HG03039 (cell line): ENCODE measurements around the gene CDX1.

Source experiments
- ATAC-seq: cut with Tn5 transposase; IDR thresholded peaks from one replicate; pipeline ENCODE4 v1.9.1; 2021; ENCODE audit warnings: mild to moderate bottlenecking, moderate library complexity; ENCODE audit not compliant: unreplicated experiment

CDX1 gene

GRCh38 chr5:150166650-150167511 lies at the start of gene CDX1:
Gene CDX1, plus strand, starts transcription at chr5:150166778. Its CDS starts 99 bp downstream, at chr5:150166877.
- ATAC-seq: no peak

DNA sequence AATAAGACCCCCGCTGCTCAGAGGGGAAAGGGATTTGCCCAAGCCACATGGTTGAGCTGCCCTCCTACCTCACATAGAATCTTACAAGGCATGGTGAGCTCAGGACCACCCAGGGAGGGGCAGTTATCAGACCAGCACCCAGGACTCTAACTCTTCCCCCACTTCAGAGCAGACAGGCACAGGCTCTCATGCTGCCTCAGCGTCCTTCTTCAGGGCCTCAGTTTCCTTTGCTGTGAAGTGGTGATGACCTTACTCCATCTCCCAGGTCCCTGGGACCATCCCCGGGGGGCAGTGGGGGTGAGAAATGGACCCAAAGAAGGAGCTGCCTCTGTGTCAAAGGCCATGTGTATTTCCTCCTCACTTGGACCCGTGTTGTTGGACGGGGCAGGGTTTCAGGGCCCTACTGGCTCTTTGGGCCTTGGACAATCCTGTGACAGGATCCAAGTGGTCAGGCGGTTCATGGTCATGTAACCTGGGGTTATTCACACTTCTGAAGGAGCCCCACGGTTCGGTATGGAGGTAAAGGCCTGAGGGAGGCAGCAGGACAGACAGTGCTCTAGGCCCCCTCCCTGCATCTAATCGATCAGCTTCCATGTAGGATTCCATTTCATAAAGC lies 48.5 kb upstream of the CDX1 start:
- ATAC-seq: no peak

DNA sequence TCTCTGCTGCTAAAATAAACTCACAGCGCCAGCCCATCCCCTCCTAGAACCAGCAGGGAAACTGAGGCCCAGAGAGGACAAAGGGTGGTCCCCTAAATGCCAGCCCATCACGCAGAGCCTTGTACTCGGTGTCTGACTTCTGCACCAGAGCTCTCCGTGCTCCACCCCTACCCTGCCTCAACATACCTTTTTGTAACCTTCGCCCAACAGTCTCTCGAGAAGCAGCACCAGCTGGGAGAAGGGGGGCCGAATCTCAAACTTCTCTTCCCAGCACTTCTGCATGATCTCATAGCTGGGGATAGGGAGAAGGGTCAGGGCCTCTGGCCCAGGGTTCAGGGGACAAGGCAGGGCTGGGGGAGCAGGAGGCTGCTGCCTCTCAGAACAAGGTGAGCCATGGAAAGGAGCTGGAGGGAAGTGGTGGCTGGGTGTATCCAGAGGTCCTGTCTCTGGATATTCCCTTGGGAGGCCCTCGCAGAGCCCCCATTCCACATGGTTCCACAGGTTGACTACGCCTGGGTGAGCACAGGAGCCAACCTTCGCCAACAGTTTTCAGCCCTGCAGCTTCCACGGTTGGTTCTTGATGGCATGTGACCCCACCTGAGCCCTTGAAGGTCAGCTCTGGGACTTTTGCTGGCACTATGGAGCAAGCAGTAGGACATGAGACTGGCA lies 47.9 kb upstream of the CDX1 start:
- ATAC-seq: no peak

DNA sequence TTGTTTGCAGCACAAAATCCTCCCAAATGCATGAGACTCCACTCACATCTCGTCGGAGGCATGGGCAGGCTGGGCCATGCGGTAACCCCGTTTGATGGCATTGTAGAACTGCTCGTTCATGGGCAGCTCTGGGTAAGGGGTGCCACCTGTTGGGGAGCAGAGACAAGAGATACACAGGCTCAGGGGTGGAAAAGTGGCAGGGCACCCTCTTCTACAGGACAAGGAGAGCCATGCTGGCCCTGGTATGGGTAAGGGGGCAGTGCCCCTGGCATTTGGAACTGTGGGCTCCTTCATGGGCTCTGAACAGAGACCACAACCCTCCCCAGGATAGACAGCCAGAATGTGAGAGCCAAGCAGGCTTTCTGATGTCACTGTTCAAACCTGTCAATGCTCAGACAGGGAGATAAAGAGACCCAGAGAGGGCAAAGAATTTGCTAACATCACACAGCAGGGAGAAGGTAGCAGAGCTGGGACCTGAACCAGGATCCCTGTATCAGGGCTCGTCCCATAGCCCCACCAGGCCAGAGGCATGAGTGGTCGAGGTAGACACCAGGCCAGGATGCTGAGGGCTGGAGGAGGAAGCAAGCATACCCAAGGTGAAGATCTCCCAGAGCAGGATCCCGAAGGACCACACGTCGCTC lies 47.0 kb upstream of the CDX1 start:
- no peak for ATAC-seq

DNA sequence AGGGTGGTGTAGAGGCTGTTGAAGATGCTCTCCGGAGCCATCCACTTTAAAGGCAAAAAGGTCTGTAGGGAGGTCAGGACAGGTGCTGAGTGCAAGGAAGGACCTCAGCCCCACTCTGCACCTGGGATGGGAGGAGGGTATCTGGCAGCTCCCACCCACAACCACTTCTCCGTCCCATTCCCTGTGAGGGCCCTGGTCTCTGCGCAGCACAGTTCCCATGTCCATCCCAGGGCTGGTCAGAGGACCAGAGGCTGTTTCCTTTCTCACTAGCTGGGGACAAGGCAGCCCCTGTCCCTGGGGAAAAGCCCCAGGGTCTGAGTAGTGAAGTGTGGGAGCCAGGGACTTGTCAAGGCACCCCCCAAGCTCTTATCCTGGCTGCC lies 46.5 kb upstream of the CDX1 start:
- no peak for ATAC-seq

- ATAC-seq: no peak
Observed at GRCh38 chr5:150120617-150121447, 45.7 kb upstream of the CDX1 start.

DNA sequence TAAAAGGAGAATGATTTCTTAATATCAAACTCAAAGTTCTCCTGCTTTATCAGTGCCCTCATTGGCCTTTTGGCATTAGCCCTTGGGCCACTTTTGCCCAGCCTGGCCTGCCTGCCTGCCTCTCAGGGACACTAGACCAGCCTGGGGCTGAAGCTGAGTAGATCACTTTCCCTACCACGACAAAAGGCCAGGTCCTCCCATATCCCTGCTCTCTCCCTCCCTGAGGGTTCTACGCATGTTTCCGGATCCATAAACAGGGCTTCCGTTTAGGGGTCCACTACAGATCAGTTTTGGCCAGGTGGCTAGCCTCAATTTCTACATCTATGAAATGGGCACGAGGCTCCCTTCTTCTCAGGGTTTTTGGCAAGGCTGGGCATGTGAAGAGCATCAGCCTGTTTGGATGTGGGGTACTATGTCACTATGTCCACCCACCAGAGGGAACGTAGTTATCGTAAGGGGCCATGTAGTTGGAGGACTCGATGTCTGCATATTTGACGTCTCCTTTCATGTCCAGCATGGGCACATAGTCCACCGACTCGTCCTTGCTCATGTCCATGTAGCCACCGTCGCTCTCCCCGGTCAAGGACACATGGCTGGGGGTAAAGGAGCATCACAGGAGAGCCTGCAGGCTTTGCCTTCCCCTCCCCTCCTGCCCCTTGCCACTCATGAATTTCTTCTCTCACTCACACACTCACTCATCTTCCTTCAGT lies 45.0 kb upstream of the CDX1 start:
- no peak for ATAC-seq

DNA sequence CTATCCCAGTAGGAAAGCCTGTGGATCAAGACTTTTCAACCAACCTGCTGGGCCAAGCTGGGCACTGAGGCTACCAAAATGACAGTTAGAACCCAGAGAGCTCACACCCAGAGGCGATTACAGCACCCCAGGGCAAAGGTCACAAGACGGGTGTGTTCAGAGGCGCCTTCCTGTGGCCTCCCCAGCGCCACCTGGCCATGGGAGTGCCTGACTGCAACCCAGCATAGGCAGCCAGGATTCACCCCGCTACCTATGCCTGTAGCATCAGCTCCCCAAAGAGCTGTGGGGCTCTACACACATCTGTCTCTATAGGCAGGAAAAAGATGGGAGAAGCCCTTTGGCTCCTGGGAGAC lies 44.4 kb upstream of the CDX1 start:
- ATAC-seq: no peak

- ATAC-seq: no peak
Observed at GRCh38 chr5:150122536-150123481, 43.8 kb upstream of the CDX1 start.

DNA sequence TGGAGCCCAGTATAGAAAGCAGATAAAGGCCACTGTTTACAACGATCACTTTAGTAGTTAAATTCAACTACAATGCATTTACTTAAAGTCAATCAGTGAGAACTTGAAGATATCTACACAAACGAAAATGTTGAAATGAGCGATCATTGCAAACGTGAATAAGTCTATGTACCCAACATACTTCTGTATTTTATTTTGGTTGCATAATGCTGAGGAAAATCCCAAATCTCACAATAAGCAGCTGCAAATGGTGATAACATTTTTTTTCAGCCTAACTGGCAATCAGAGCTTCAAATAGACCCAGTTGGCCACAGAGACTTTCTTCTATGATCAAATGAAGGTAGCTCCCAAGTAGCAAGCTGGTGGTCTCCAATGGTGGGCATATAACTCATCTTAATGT lies 43.0 kb upstream of the CDX1 start:
- ATAC-seq: no peak

DNA sequence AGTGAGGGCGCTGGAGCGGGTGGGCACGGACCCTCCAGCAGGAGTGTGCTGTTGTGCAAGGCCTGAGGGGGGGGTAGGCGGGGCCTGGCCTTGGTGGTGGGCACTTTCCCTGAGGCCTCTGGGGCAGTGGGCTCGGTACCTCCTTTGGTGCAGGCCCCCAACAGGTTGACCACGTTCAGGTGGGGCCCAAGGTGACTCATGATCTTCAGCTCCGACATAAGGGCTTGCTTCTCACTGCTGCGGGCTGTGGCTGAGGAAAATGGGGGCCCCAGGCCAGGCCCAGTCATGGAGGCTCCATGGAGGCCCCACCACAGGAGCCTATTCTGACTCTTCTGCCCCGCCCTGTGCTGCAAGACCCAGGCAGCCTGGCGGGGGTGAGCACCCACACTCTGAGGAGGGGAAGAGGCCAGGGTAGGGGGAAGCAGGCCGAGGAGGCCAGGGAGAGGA lies 42.4 kb upstream of the CDX1 start:
- no peak for ATAC-seq

- no peak for ATAC-seq
Observed at GRCh38 chr5:150124596-150124995, 42.0 kb upstream of the CDX1 start.

- ATAC-seq: no peak
Observed at GRCh38 chr5:150125334-150125733, 41.2 kb upstream of the CDX1 start.

DNA sequence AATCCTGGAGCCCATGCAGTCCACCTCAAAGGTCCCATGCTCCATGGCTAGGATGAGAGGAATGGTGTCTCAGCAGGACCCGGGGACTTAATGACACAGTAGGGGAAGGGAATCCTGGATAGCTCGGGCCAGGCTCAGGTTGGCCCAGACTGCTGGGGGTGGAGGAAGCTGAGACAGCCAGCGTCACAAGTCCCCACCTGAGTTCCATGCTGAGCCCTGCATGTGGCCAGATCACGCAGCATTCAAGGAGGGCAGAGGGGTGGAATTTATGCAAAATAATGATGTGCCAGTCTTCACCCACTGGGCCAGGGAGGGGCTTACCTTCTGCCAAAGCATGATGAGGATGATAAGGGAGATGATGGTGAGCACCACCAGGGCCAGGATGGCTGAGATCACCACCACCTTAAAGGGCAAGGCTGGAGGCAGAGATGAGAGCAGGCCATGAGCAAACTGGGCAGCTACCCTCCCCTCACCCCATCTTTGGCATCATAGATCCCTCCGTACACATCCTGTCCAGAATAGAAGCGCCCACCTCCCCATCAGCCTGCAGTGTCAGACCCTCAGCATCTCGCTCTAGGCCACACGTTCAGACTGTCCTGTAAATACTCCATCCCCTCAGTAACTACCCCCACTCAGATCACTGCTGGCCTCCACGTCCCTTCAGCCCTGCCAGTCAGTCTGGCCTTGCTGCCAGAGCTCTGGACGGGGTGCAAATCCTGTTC lies 40.2 kb upstream of the CDX1 start:
- no peak for ATAC-seq

- ATAC-seq: no peak
Observed at GRCh38 chr5:150126921-150127265, 39.7 kb upstream of the CDX1 start.

GRCh38 chr5:150129454-150129812 lies 37.1 kb upstream of the CDX1 start:
- no peak for ATAC-seq

- no peak for ATAC-seq
Observed at GRCh38 chr5:150129813-150130492, 36.6 kb upstream of the CDX1 start.

- ATAC-seq: no peak
Observed at GRCh38 chr5:150130493-150130922, 36.1 kb upstream of the CDX1 start.
